H7 (cell line): Measurements from ENCODE around the gene CHRNE. TPM values are rescaled to one million over a fixed set of nuclear protein-coding genes. Genes with fewer than 3 reads are reported as not detected.
"Not testable (repeated sequence)": the region's sequence is repeated elsewhere in the genome, so short reads cannot be mapped to it uniquely, and the experiment has no call there.

Experiments used
- DNase-seq: peaks from one replicate; pipeline ENCODE4 v3.0.0; 2012
- H3K27me3 ChIP-seq: 2 replicates; pipeline ENCODE4 v1.6.0; 2011; ENCODE audit warnings: mild to moderate bottlenecking, low read length; ENCODE audit not compliant: control insufficient read depth, insufficient read depth
- H3K36me3 ChIP-seq: replicated peaks from 2 replicates; pipeline ENCODE4 v1.5.1; 2011; ENCODE audit warnings: low read length; ENCODE audit not compliant: control insufficient read depth, insufficient read depth
- H3K4me3 ChIP-seq: 2 replicates; pipeline ENCODE4 v1.5.1; 2011; ENCODE audit warnings: low read depth, mild to moderate bottlenecking, control low read depth, low read length, moderate library complexity; ENCODE audit not compliant: insufficient read depth
- total RNA-seq: library from RNA; depleted of rRNA; stranded (reverse); fragments of >200 nt; shearing (Covaris generic); gene quantifications from 2 replicates; pipeline ENCODE4 v1.2.3, GENCODE V29; 2014

The CHRNE gene
- total RNA-seq, 1 experiment from 2014 or later: 0.69 TPM

DNA sequence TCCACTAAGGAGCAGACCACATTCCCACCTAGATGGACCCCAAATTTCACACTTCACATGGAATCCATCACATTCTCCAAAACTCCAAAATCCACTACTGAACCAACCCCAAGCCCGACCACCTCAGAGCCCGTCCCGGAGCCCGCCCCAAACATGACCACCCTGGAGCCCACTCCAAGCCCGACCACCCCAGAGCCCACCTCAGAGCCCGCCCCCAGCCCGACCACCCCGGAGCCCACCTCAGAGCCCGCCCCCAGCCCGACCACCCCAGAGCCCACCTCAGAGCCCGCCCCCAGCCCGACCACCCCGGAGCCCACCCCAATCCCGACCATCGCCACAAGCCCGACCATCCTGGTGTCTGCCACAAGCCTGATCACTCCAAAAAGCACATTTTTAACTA, 30.7 kb upstream of the CHRNE start:
- no peak overlapping the region for H3K4me3 ChIP-seq
- no peaks in the 10 kb centered on the region for H3K27me3 ChIP-seq
- DNase-seq: peak; percentile 38
- H3K36me3 ChIP-seq: peaks cover 10% of the 10 kb centered on the region

DNA sequence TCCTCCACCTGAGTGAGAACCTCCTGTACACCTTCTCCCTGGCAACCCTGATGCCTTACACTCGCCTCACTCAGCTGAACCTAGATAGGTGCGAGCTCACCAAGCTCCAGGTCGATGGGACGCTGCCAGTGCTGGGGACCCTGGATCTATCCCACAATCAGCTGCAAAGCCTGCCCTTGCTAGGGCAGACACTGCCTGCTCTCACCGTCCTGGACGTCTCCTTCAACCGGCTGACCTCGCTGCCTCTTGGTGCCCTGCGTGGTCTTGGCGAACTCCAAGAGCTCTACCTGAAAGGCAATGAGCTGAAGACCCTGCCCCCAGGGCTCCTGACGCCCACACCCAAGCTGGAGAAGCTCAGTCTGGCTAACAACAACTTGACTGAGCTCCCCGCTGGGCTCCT, 29.9 kb upstream of the CHRNE start:
- DNase-seq: no peak
- Histone ChIP-seq H3K4me3 (no peak overlapping the region), H3K27me3 (no peaks in the 10 kb centered on the region), H3K36me3 (peaks cover 6% of the 10 kb centered on the region)

DNA sequence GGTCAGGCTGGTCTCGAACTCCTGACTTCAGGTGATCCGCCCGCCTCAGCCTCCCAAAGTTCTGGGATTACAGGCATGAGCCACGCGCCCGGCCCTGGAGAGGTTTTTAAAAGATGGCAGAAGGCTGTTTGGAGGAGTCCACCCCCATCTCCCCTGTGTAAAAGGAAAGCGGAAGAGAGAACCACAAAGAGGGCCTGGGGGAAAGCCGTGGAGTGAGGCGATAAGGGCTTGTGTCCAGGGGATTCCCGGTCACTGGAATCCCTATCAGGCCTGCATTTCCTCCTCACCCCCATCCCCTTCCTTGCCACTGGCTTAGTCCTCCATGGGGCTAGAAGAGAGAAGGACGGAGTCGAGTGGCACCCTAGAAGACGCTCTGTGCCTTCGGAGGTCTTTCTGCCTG, 29.1 kb upstream of the CHRNE start, which contains the start of gene GP1BA:
GP1BA (plus strand) TSS at position 315 of the 400 bp plus-strand sequence. CDS start 328 bp downstream, outside the sequence.
- DNase-seq: no peak
- H3K27me3 ChIP-seq: no peaks in the 10 kb centered on the region
- H3K36me3 ChIP-seq: no peaks in the 10 kb centered on the region; the same call in 1 of the 2 replicates
- no peak within 1 kb of the TSS for H3K4me3 ChIP-seq

DNA sequence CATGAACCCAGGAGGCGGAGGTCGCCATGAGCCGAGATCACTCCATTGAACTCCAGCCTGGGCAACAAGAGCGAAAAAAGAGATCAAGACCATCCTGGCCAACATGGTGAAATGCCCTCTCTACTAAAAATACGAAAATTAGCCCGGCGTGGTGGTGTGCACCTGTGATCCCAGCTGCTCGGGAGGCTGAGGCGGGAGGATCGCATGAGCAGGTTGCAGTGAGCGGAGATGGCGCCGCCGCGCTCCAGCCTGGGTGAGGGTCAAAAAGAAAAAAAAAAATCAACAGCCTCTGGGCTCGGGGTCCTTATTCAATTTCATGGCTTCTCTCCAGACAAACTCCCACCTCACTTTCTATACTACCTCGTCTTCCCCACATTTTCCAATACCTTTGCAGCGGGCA, 26.0 kb upstream of the CHRNE start:
- no peak for DNase-seq
- H3K4me3 ChIP-seq: no peak overlapping the region
- H3K27me3 ChIP-seq: no peaks in the 10 kb centered on the region
- no peaks in the 10 kb centered on the region for H3K36me3 ChIP-seq

DNA sequence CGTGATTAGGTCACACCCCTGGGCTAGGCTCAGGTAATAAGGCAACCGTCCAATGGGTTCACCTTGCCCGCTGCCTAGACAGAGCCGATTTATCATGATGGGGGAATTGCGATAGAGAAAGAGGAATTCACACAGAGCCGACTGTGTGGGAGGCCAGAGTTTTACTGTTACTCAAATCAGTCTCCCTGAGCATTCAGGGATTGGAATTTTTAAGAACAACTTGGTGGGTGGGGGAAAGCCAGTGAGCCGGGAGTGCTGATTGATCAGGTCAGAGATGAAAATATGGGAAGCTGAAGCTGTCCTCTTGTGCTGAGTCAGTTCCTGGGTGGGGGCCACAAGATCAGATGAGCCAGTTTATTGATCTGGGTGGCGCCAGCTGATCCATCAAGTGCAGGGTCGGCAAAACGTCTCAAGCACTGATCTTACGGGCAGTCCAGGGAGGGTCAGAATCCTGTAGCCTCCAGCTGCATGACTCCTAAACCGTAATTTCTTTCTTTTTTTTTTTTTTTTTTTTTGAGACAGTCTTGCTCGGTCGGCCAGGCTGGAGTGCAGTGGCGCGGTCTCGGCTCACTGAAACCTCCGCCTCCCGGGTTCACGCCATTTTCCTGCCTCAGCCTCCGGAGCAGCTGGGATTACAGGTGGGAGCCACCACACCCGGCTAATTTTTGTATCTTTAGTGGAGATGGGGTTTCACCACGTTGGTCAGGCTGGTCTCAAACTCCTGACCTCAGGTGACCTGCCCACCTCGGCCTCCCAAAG, 23.9 kb upstream of the CHRNE start:
- DNase-seq, H3K36me3 ChIP-seq, H3K4me3 ChIP-seq, H3K27me3 ChIP-seq: not testable (repeated sequence)

DNA sequence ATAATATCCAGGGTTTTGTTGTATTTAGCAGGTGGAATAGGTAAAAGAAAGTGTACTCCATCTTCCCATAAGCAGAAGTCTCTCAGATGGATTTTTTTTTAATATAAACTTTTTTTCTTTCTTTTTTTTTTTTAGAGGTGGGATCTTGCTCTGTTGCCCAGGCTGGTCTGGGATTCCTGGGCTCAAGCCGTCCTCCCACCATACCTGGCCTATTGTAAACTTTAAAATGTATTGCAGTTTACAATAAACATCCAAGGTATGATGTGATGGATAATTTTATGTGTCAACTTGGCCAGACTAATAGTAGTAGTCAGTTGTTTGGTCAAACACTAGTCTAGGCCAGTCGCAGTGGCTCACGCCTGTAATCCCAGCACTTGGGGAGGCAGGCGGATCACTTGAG, 18.4 kb upstream of the CHRNE start:
- no peaks in the 10 kb centered on the region for H3K27me3 ChIP-seq
- no peaks in the 10 kb centered on the region for H3K36me3 ChIP-seq
- H3K4me3 ChIP-seq: no peak overlapping the region
- no peak for DNase-seq

DNA sequence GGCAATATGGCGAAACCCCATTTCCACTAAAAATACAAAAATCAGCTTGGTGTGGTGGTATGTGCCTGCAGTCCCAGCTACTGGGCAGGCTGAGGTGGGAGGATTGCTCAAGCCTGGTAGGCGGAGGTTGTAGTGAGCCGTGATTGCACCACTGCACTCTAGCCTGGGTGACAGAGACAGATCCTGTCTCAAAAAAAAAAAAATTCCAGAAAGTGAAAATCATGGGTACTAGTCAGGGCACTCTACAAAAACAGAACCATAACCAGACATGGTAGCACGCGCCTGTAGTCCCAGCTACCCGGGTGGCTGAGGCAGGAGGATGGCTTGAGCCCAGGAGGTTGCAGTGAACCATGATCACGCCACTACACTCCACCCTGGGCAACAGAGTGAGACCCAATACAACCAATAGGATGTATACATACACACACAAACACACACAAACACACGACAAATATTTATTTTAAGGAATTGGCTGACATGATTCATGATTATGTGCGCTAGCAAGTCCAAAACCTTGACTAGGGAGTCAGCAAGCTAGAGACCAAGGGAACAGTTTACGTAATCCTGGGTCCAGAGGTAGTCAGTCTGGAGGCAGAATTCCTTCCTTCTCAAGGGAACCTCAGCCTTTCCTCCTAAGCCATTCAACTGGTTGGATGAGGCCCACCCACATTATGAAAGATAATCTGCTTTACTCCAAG, 17.6 kb upstream of the CHRNE start:
- no peak overlapping the region for H3K4me3 ChIP-seq
- H3K27me3 ChIP-seq: no peaks in the 10 kb centered on the region
- no peak for DNase-seq
- H3K36me3 ChIP-seq: no peaks in the 10 kb centered on the region

DNA sequence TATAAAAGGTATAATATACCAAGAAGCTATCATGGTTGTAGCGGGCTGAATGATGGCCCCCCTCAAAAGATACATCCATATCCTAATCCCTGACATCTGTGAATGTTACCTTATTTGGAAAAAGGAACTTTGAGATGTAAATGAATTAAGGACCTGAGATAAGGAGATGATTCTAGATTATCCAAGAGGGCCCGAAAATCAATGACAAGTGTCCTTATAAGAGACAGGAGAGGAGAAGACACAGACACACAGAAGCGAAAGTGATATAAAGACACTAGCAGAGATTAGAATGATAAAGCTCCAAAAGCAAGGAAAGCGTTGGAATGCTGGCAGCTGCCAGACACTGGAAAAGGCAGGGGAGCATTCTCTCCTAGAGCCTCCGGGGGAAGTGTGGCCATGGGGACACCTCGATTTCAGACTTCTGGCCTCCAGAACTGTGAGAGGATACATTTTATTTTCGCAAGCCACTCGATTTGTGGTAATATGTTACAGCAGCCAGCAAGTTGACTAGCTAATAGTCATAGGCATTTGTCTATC, 16.7 kb upstream of the CHRNE start:
- no peaks in the 10 kb centered on the region for H3K27me3 ChIP-seq
- no peaks in the 10 kb centered on the region for H3K36me3 ChIP-seq
- DNase-seq: peak; percentile 57
- no peak overlapping the region for H3K4me3 ChIP-seq

DNA sequence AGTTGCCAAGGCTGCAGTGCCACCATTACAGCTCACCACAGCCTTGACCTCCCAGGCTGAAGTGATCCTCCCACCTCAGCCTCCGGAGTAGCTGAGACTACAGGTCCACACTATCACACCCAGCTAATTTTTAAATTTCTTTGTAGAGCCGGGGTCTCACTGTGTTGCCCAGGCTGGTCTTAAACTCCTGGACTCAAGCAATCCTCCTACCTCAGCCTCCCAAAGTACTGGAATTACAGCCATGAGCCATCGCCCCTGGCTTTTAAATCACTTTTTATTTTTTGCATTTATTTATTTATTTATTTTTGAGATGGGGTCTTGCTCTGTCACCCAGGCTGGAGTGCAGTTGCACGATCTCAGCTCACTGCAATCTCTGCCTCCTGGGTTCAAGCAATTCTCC, 11.7 kb upstream of the CHRNE start:
- DNase-seq, H3K4me3 ChIP-seq, H3K36me3 ChIP-seq, H3K27me3 ChIP-seq: not testable (repeated sequence)

DNA sequence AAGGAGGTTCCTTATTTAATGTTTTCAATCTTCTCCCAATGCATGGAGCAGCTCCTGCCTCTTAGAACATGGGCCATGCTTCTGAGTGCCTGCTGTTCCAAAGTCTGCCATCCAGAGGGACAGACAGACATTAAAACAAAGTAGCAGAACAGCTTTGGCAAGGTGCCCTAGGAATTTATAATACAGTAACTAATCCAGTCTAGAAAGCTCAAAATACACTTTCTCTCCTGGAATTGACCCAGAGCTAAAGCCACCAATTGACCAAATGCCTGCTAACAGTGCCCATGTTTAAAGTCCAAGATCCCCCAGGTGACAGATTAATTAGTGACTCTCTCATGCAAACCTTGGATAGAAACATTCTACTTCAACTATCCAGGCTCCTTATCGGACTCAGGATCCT, 11.1 kb upstream of the CHRNE start:
- peak; percentile 9 for DNase-seq
- Histone ChIP-seq H3K27me3 (no peaks in the 10 kb centered on the region), H3K4me3 (no peak overlapping the region), H3K36me3 (no peaks in the 10 kb centered on the region)

DNA sequence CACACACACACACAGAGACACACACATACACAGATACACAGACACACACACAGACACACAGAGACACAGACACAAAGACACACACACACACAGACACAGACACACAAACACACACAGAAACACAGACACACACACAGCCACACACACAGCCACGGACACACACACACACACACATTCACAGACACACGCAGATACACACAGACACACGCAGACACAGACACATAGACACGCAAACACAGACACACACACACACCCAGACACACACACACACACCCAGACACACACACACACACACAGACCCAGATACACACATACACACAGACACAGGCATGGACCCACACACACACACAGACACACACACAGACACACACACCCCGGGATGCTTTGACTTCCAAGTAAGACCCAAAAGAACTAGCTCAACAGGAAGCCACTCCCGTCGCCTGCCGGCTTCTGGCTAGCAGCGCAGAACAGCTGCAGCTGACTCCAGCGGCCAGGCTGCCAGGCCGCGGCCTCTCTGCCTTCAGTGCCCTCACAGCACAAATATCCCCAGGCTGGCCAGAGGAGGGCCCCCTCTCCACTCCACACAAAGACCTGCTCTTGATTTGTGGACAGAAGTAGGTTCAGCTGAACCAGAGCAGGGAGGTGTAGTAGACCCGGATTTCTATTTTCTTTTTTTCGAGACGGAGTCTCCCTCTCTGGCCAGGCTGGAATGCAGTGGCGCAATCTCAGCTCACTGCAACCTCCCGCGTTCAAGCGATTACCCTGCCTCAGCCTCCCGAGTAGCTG, 6.0 kb upstream of the CHRNE start:
- Histone ChIP-seq H3K4me3 (no peak overlapping the region), H3K36me3 (no peaks in the 10 kb centered on the region), H3K27me3 (no peaks in the 10 kb centered on the region)
- DNase-seq: peak; percentile 93

DNA sequence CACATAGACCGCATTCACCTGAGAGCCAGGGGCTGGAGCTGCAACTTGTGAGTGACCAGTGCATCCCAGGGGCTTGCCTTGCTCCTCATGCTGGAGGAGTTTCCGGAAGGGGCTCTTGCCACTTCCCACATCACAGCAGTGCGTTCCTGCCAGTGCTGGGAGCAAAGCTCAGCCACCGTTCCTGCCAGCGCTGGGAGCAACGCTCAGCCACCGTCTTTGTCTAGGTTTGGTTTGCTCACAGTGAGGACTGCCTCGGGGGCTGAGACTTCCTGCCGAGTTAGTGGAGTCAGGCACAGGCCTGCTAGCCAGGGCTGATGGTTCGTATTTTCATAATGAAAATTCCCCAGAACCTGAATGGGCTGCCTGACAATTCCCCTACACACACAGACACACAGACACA, 5.4 kb upstream of the CHRNE start:
- no peaks in the 10 kb centered on the region for H3K27me3 ChIP-seq
- DNase-seq: peak; percentile 57
- no peaks in the 10 kb centered on the region for H3K36me3 ChIP-seq

DNA sequence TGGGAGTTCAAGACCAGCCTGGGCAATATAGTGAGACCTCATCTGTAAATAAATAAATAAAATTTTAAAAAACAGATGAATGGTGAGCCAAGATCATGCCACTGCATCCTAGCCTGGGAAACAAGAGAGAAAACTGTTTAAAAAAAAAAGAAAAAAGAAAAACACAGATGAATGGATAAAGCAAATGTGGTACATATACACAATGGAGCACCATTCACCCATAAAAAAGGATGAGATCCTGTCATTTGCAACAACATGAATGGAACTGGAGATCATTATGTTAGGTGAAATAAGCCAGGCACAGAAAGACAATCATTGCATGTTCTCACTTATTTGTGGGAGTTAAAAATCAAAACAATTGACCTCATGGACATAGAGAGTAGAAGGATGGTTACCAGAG, 3.7 kb upstream of the CHRNE start:
- not testable (repeated sequence) for DNase-seq, H3K27me3 ChIP-seq, H3K4me3 ChIP-seq, H3K36me3 ChIP-seq

More for the DNA sequence above, 5.4 kb upstream of the CHRNE start:
- H3K4me3 ChIP-seq: no peak overlapping the region

DNA sequence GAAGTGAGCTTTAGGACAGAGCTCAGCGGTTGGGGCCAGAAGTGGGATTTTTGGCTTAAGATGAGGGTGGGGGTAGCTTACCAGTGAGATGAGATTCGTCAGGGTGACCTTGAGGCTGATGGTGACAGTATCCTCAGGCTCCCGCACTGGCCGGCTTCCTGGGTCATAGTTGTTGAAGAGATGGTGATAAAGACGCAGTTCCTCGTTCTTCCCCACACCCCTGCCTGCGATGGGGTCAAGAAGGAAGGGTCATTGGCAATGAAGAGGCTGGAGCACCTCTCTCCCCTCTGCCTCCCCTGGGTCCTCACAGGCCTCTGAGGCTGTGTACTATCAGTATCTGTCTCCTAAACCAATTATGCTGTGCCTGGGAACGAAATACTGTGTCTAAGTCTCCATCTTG, 358 bp downstream of the CHRNE start:
- Histone ChIP-seq H3K4me3 (no peak overlapping the region), H3K36me3 (no peaks in the 10 kb centered on the region), H3K27me3 (peaks cover 22% of the 10 kb centered on the region; the same call in 1 of the 2 replicates)
- DNase-seq: peak; percentile 18
